Activated CD8-positive, alpha-beta memory T cell treated with anti-CD3 and anti-CD28 coated beads, Interleukin-2, amount 10 ng/mL, durations not matched to agents 7 days and 5 days (primary cell): ENCODE measurements around the gene HSD17B3. TPM values are rescaled to one million over a fixed set of nuclear protein-coding genes. Genes with fewer than 3 reads are reported as not detected.
"Not testable (repeated sequence)": the region's sequence is repeated elsewhere in the genome, so short reads cannot be mapped to it uniquely, and the experiment has no call there.

ENCODE experiments used
- ATAC-seq: fragments of 150-1000 bp; cut with Tn5 transposase; one replicate; pipeline ENCODE4 v1.10.0; 2021; ENCODE audit warnings: moderate library complexity
- CTCF ChIA-PET: fragments of 350-600 bp; sonication (Branson Sonifier 250); formaldehyde crosslinking; loops from one replicate; lab custom pipeline; 2021; ENCODE audit warnings: antibody characterized with exemption; lab: Charles Lee
- DNase-seq: peaks from one replicate; pipeline ENCODE4 v3.0.0-alpha.2; 2020
- H3K27ac Mint-ChIP-seq: one replicate; pipeline ENCODE4 v1.8.0; 2021; ENCODE audit warnings: mild to moderate bottlenecking, mixed read lengths
- H3K27me3 Mint-ChIP-seq: one replicate; pipeline ENCODE4 v1.8.0; 2021; ENCODE audit warnings: mixed read lengths
- H3K36me3 Mint-ChIP-seq: one replicate; pipeline ENCODE4 v1.8.0; 2021; ENCODE audit warnings: mild to moderate bottlenecking, mixed read lengths
- H3K4me1 Mint-ChIP-seq: one replicate; pipeline ENCODE4 v1.8.0; 2021; ENCODE audit warnings: mixed read lengths
- H3K4me3 Mint-ChIP-seq: one replicate; pipeline ENCODE4 v1.8.0; 2021; ENCODE audit warnings: mild to moderate bottlenecking, moderate library complexity, mixed read lengths
- H3K9me3 Mint-ChIP-seq: one replicate; pipeline ENCODE4 v1.8.0; 2022; ENCODE audit warnings: low read depth, mixed read lengths
- total RNA-seq, 2 experiments: library from RNA; stranded (reverse); gene quantifications; one replicate each; pipeline ENCODE4 v1.2.3, GENCODE V29; 2021

HSD17B3 gene
- total RNA-seq, 2 experiments from 2014 or later: 0.21 TPM; not detected in 1

DNA sequence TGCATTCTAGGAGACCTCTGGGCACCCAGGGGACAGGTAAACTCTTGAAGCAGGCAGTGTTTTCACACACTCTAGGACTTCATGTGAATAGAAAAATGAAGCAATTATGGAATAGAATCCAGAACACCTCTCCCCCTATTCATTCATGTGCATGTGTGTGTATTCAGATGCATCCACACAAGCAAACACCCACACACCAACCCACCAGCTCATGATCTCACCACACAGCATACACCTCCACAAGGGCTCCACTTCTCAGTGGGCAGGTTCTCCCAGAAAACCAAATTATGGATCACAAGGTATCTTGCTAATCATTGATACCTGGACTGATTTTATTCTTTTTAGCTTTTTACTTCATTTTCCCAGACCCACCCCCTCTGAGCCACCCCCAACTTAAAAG lies 21.2 kb upstream of the HSD17B3 start:
- no peaks in the 10 kb centered on the region for H3K9me3 Mint-ChIP-seq
- no peaks in the 10 kb centered on the region for H3K36me3 Mint-ChIP-seq
- CTCF ChIA-PET: interaction anchor here (0.6 kb wide), 1 partner anchor 1692 kb away, joined by 3 read pairs; no protein-coding TSS in a partner anchor
- no peaks in the 10 kb centered on the region for H3K4me1 Mint-ChIP-seq
- no peak overlapping the region for H3K27ac Mint-ChIP-seq
- no peaks in the 10 kb centered on the region for H3K27me3 Mint-ChIP-seq
- no peak for DNase-seq
- H3K4me3 Mint-ChIP-seq: no peak overlapping the region
- no peak for ATAC-seq

DNA sequence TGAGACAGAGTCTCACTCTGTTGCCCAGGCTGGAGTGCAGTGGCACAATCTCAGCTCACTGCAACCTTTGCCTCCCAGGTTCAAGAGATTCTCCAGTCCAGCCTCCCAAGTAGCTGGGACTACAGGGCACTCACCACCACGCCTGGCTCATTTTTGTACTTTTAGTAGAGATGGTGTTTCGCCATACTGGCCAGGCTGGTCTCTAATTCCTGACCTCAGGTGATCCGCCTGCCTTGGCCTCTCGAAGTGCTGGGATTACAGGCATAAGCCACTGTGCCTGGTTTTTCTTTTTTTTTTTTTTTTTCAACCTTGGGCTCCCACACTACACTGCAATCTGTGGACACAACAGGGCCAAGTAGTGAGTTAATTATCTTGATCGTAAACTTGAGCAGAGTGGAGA lies 20.8 kb upstream of the HSD17B3 start:
- not testable (repeated sequence) for H3K36me3 Mint-ChIP-seq, ATAC-seq, H3K4me1 Mint-ChIP-seq, H3K4me3 Mint-ChIP-seq, H3K9me3 Mint-ChIP-seq, DNase-seq, H3K27ac Mint-ChIP-seq, H3K27me3 Mint-ChIP-seq
- CTCF ChIA-PET: interaction anchor here (0.6 kb wide), 1 partner anchor 1691 kb away, joined by 3 read pairs; no protein-coding TSS in a partner anchor

DNA sequence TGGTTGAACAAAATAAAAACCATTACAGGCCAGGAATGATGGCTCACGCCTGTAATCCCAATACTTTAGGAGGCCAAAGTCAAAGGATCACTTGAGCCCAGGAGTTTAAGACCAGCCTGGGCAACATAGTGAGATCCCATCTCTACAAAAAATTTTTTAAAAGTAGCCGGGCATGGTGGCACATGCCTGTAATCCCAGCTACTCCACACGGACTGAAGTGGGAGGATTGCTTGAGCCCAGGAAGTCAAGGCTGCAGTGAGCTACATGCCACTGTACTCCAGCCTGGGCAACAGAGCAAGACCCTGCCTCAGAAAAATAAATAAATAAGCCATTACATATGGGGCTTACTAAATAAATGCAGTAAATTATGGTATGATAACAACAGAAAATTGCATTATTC lies 20.2 kb upstream of the HSD17B3 start:
- H3K27ac Mint-ChIP-seq, H3K9me3 Mint-ChIP-seq, H3K36me3 Mint-ChIP-seq, ATAC-seq, H3K4me3 Mint-ChIP-seq, H3K27me3 Mint-ChIP-seq, H3K4me1 Mint-ChIP-seq, DNase-seq, CTCF ChIA-PET: not testable (repeated sequence)

DNA sequence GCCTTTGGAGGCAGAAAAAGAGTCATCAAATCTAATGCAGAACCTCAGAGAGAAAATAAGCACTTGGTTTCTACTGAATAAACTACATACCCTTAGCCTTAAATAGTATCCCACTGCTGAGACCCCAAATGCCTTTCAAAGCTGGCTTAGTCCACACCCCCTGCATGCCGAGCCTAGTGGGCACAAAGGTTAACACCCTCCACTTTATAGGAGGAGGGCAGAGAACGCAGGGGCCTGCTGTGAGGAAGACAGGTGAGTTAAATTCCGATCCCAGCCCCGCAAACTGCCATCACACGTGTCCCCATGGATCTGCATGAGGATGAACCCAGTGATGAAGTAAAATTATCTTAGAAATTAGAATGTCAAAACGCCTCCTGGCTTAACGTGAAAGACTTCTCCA lies 19.5 kb upstream of the HSD17B3 start:
- Mint-ChIP-seq H3K4me3 (no peak overlapping the region), H3K4me1 (no peaks in the 10 kb centered on the region), H3K27me3 (no peaks in the 10 kb centered on the region), H3K27ac (no peak overlapping the region), H3K9me3 (no peaks in the 10 kb centered on the region), H3K36me3 (no peaks in the 10 kb centered on the region)
- no peak for DNase-seq
- ATAC-seq: no peak
- CTCF ChIA-PET: no interaction called here

DNA sequence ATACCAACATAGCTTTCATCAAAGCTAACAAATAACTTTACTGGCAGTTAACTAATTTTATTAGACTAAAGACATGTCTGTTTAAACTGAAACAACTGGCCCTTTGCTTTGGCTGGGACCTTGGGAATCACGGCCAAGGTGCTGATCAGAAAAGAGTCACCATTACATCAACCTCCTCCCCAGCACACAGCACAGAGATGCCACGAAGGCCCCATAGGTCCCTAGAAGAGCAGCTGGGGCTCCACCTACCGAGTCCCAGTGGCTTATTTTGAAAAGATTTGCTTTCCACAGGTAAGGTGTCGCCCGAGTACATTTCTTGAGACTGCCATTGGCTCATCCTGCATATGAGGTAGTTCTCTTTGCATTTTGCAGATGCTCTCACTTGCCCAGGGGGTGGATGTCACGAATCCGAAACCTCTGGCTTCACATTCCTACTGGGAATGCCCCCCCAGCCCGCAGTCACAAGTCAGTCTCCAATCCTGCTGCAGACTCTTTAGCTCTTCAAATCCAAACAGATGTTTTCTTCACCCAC lies 18.8 kb upstream of the HSD17B3 start:
- no peak overlapping the region for H3K4me3 Mint-ChIP-seq
- ATAC-seq: no peak
- CTCF ChIA-PET: interaction anchor here (1.0 to 1.1 kb wide), 2 partner anchors 9 to 89 kb away, joined by 3 to 4 read pairs; no protein-coding TSS in a partner anchor
- no peaks in the 10 kb centered on the region for H3K9me3 Mint-ChIP-seq
- no peaks in the 10 kb centered on the region for H3K27me3 Mint-ChIP-seq
- no peaks in the 10 kb centered on the region for H3K4me1 Mint-ChIP-seq
- DNase-seq: no peak
- no peak overlapping the region for H3K27ac Mint-ChIP-seq
- H3K36me3 Mint-ChIP-seq: no peaks in the 10 kb centered on the region

DNA sequence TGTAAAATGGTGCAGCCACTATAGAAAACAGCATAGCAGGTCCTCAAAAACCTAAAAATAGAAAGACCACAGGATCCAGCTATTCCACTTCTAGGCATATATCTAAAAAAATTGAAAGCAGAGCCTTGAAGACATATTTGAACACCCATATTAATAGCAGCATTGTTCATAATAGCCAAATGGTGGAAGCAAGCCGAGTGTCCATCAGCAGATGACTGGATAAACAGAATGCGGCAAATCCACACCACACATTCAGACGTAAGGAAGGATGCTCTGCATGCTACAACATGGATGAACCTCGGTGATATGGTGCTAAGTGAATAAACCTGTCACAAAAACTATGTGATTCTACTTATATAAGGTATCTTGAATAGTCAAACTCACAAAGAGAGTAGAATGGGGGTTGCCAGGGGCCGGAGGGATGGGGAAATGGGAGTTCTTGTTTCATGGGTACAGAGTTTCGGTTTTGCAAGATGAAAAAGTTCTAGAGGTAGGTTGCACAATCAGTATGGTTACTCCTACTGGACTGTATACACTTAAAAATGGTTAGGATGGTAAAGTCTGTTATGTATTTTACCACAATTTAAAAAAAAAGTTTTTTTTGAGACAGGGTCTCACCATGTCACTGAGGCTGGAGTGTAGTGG lies 17.1 kb upstream of the HSD17B3 start:
- no peaks in the 10 kb centered on the region for H3K4me1 Mint-ChIP-seq
- H3K27ac Mint-ChIP-seq: no peak overlapping the region
- DNase-seq (no peak), ATAC-seq (no peak)
- CTCF ChIA-PET: interaction anchor here (2.0 to 2.1 kb wide), 3 partner anchors 14 to 101 kb away, joined by 10 to 24 read pairs (median 11); no protein-coding TSS in a partner anchor
- H3K36me3 Mint-ChIP-seq: peaks cover 2% of the 10 kb centered on the region
- H3K4me3 Mint-ChIP-seq: no peak overlapping the region
- H3K9me3 Mint-ChIP-seq: no peaks in the 10 kb centered on the region
- no peaks in the 10 kb centered on the region for H3K27me3 Mint-ChIP-seq

DNA sequence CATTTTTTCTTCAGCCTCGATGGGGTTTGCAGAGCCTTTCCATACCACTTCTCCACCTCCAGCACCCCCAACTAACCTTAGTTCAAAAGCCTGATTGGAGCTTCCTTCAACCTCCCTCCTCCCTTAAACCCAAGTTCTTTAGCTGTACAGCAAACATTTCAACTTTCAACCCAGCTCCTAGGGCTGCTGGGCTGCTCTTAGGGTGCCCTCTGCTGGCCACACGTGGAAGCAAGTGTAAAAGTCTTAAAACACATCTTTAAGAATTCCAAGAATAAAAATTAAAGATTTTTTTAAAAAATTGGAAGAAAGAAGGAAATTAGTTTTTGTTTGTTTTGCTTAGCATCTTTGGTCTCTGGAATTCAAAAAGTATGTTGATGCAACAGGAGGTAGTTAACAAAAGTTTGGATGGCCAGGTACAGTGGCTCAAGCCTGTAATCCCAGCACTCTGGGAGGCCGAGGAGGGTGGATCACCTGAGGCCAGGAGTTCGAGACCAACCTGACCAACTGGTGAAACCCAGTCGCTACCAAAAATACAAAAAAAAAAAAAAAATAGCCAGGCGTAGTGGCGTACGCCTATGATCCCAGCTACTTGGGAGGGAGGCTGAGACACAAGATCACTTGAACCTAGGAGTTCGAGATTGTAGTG lies 15.5 kb upstream of the HSD17B3 start:
- CTCF ChIA-PET: interaction anchor here (0.6 to 2.1 kb wide), 21 partner anchors 9 to 1637 kb away, joined by 3 to 24 read pairs (median 4); no protein-coding TSS in a partner anchor
- Mint-ChIP-seq H3K4me1 (no peaks in the 10 kb centered on the region), H3K27ac (no peak overlapping the region), H3K27me3 (no peaks in the 10 kb centered on the region), H3K9me3 (peaks cover 11% of the 10 kb centered on the region), H3K4me3 (no peak overlapping the region), H3K36me3 (peaks cover 9% of the 10 kb centered on the region)
- peak; percentile 66 for ATAC-seq
- peak; percentile 67 for DNase-seq

DNA sequence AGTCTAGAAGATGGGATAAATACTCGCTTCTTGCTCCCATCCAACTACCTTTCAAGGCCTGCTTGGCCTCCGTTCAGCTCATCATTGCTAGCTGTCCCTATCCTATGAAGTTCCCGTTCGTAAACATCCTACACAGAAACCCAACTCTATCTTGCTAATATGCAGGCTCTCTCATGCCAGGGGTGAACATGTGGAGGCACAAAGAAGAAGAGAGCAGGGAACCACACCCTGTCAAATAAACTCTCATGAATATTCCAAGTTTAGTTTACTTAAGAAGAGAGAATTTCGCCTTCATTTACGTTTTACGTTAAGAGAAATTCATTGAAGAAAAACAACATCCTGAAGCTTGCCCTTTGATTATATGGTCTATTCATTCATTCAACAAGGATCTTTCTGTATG lies 7.9 kb upstream of the HSD17B3 start:
- DNase-seq (no peak), ATAC-seq (no peak)
- Mint-ChIP-seq H3K27me3 (peaks cover 14% of the 10 kb centered on the region), H3K9me3 (peaks cover 19% of the 10 kb centered on the region), H3K4me1 (no peaks in the 10 kb centered on the region), H3K27ac (no peak overlapping the region), H3K4me3 (no peak overlapping the region), H3K36me3 (peaks cover 12% of the 10 kb centered on the region)
- CTCF ChIA-PET: interaction anchor here (1.0 to 3.1 kb wide), 3 partner anchors 8 to 78 kb away, joined by 3 to 11 read pairs (median 4); no protein-coding TSS in a partner anchor

DNA sequence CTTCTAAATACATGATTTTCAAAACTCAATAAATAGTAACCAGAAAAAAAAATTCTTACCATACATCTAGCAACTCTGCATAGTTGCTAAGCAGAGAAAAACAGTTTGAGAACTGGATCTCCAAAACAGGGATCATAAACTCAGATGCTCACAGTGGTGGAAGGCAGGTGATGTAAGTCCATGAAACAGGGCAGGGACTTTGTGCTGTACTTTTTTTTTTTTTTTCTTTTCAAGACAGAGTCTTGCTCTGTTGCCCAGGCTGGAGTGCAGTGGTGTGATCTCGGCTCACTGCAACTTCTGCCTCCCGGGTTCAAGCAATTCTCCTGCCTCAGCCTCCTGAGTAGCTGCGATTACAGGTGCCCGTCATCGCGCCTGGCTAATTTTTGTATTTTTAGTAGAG lies 5.0 kb upstream of the HSD17B3 start:
- H3K27ac Mint-ChIP-seq, H3K4me3 Mint-ChIP-seq, DNase-seq, ATAC-seq, H3K9me3 Mint-ChIP-seq, H3K36me3 Mint-ChIP-seq, H3K4me1 Mint-ChIP-seq: not testable (repeated sequence)
- peaks cover 12% of the 10 kb centered on the region for H3K27me3 Mint-ChIP-seq
- CTCF ChIA-PET: interaction anchor here (3.1 kb wide), 1 partner anchor 11 kb away, joined by 11 read pairs; no protein-coding TSS in a partner anchor

DNA sequence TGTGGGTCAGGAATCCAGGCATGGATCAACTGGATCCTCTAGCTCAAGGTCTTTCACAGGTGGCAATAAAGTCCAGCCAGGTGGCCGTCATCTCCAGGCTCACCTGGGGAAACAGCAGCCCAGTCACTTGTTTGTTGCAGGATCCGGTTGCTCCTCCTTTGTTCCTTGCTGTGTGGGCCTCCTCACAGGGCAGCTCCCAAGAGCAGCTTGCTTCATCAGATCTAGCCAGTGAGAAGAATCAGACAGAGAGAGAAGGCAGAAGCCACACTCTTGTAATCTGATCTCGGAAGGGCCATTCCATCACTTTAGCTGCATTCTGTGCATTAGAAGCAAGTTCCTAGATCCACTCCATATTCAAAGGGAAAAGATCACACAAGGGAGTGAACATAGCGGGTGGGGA lies 3.2 kb upstream of the HSD17B3 start:
- DNase-seq: no peak
- Mint-ChIP-seq H3K9me3 (no peaks in the 10 kb centered on the region), H3K4me3 (no peak overlapping the region), H3K4me1 (no peaks in the 10 kb centered on the region), H3K27me3 (peaks cover 9% of the 10 kb centered on the region), H3K27ac (no peak overlapping the region), H3K36me3 (no peaks in the 10 kb centered on the region)
- ATAC-seq: no peak
- CTCF ChIA-PET: interaction anchor here (2.1 kb wide), 1 partner anchor 13 kb away, joined by 10 read pairs; no protein-coding TSS in a partner anchor

DNA sequence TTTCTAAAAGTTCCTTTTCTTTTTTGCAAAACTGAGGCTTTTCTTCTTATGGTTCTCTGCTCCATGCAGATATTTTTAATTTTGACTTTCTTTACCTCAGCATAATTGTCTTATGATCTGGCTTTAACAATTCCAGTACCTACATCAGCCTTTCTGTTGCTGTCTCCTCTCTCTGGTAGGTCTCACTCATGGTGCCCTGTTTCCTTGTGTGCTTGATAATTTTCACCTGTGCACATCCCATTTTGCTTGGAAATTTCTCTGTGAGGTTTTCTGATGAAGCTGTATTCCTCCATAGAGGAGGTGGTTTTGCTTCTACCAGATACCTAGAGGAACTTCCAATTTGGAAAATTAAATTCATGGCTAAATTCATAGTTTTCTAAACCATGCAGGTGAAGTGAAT lies 2.3 kb upstream of the HSD17B3 start:
- ATAC-seq (no peak), DNase-seq (no peak)
- H3K27ac Mint-ChIP-seq: no peak overlapping the region
- CTCF ChIA-PET: interaction anchor here (2.1 kb wide), 1 partner anchor 14 kb away, joined by 10 read pairs; no protein-coding TSS in a partner anchor
- H3K4me1 Mint-ChIP-seq: no peaks in the 10 kb centered on the region
- H3K4me3 Mint-ChIP-seq: no peak overlapping the region
- H3K27me3 Mint-ChIP-seq: peaks cover 3% of the 10 kb centered on the region
- H3K36me3 Mint-ChIP-seq: no peaks in the 10 kb centered on the region
- H3K9me3 Mint-ChIP-seq: no peaks in the 10 kb centered on the region

DNA sequence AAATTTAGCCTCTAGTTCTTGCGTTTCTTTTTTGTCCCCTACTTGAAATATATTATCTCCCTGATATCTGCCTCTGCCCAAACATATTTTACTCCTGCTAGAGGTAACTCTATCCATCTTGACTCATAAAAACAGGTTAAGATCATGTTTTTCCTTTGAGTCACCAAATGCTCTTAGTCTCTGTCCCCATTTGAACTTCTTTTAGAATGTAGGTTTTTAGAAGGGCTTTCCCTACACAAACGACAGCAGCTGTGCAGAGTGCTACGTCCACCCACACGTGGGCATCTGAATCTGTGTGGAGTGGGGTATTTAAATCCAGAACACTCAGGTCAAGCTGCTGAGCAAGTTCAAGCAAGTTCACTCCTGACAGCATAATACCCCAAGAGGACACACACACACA lies 2.2 kb downstream of the HSD17B3 start:
- CTCF ChIA-PET: no interaction called here
- Mint-ChIP-seq H3K27ac (no peak overlapping the region), H3K9me3 (no peaks in the 10 kb centered on the region), H3K36me3 (no peaks in the 10 kb centered on the region), H3K4me1 (no peaks in the 10 kb centered on the region), H3K27me3 (no peaks in the 10 kb centered on the region), H3K4me3 (no peak overlapping the region)
- DNase-seq: no peak
- no peak for ATAC-seq

DNA sequence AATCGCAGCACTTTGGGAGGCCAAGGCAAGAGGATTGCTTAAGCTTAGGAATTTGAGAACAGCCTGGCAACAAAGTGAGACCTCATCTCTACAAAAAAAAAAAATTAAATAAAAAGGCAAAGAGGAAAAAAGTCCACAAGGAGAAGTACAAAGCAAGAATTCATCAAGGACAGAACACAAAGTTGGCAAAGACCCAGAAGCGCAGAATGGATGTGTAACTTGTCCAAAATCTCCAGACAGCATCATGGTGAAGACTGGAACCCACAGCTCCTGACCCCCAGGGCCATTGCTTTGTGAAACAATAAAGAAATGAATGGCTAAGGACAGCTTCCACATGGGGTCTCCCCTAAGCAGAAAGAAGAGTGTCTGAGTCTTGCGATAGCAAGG lies 7.8 kb downstream of the HSD17B3 start:
- no peaks in the 10 kb centered on the region for H3K27me3 Mint-ChIP-seq
- H3K4me3 Mint-ChIP-seq: no peak overlapping the region
- DNase-seq (no peak), ATAC-seq (no peak)
- H3K36me3 Mint-ChIP-seq: no peaks in the 10 kb centered on the region
- no peak overlapping the region for H3K27ac Mint-ChIP-seq
- H3K4me1 Mint-ChIP-seq: no peaks in the 10 kb centered on the region
- no peaks in the 10 kb centered on the region for H3K9me3 Mint-ChIP-seq
- CTCF ChIA-PET: interaction anchor here (0.9 to 1.4 kb wide), 2 partner anchors 32 to 62 kb away, joined by 3 to 4 read pairs; no protein-coding TSS in a partner anchor
